HG03460 (cell line): ENCODE data around the gene TRH.

ENCODE experiments used
- ATAC-seq: cut with Tn5 transposase; IDR thresholded peaks from one replicate; pipeline ENCODE4 v1.9.1; 2021; ENCODE audit not compliant: unreplicated experiment

The TRH gene, protein sequence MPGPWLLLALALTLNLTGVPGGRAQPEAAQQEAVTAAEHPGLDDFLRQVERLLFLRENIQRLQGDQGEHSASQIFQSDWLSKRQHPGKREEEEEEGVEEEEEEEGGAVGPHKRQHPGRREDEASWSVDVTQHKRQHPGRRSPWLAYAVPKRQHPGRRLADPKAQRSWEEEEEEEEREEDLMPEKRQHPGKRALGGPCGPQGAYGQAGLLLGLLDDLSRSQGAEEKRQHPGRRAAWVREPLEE

DNA sequence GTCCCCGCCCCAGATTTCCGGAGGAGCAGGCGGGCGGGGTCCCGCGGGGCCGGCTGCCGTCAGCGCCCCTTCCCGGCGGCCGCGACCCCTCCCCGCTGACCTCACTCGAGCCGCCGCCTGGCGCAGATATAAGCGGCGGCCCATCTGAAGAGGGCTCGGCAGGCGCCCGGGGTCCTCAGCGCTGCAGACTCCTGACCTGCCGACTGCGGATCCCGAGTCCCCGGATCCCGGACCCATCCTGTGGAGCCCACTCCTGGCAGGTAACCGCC, at the start of gene TRH:
Gene TRH (plus strand): TSS at position 157 of the 269 bp plus-strand sequence. CDS start 1,097 bp downstream, outside the sequence.
- no peak for ATAC-seq

DNA sequence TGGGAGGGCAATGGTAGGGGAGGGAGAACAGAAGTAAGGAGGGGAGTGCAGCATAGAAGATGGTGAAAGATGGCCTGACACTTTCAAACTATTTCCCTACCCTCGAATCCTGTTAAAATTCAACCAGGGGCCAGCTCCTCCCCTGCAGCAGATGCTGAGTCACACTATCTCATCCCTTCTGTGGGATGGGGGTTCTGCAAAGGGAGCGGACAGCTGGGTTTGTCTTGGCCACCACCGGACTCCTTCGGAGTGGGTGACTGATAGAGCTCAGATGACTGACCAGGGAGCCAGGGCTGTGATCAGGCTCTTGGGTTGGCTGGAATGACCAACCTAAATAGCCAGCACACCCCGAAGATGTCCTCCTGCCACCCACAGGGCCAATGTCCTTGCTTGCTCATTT, 47.4 kb upstream of the TRH start:
- ATAC-seq = no peak

DNA sequence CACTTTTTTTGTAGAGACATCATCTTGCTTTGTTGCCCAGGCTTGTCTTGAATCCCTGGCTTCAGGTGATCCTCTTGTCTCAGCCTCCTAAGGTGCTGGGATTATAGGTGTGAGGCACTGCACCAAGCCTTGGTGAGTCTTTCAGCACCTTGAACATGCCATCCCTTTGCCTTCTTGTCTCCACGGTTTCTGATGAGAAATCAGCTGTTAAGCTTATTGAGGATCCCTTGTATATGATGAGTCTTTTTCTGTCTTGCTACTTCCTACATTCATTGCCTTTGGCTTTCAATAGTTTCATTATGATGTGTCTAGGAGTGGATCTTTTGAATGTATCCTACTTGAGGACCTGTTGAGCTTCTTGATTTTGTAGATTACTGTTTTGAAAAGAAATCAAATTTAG, 45.1 kb upstream of the TRH start:
- ATAC-seq = no peak

DNA sequence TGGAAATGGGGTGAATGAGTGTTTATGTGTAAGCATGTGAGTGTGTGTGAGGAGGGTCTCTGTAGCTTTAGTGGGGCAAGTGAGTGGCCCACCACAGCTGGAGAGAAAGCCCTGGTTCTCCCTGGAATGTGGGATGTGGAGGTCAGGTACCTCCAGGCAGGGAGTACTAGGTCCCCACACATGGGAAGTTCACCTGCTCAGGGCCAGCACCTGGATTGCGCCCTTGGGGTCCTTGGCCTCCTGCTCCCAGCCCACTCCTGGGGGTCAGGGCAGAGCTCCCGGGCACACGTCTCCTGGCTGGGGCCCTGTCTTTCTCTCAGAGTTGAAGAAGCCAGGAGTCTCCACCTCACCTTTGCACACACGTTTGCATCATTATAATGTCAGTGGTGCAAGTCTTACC, 41.0 kb upstream of the TRH start:
- ATAC-seq = no peak

DNA sequence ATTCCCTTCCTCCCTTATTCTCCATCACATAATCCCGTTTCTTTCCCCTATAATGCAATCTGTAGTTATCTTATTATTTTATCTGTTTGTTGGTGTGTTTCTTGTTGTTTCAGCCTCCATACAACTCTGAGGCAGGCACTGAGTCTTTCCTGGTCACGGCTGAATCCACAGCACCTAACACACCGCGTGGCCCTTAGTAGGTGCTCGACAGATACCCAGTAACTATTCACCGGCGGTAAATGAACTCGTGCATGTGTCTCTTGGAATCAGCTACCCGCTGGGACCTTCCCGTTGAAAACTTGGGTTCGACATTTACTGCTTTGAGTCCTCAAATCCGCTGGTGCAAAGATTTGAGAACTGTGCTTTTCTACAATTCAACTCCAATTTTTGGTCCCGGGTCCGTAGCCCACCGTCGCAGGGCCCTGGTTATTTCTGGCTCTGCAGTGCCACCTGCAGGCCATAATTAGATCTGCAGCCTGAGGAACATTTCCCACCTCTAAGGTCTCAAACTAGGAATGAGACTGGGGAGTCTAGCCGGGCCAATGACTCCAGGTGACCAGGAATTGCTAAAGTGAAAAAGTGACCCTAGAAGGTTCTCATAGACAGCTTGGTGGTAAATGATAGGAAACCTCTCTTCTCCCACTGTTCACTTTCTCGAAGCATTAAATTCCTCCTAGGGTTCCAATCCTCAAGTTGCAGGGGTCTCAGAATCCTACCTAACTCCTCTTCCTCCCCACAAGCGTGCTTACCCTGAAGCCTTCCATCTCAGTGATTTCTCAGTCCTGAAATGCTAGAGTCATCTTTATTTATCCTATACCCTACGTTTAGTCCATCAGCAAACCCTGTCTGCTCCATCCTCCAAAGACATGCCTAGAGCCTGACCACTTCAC, 40.0 kb upstream of the TRH start:
- no peak for ATAC-seq

DNA sequence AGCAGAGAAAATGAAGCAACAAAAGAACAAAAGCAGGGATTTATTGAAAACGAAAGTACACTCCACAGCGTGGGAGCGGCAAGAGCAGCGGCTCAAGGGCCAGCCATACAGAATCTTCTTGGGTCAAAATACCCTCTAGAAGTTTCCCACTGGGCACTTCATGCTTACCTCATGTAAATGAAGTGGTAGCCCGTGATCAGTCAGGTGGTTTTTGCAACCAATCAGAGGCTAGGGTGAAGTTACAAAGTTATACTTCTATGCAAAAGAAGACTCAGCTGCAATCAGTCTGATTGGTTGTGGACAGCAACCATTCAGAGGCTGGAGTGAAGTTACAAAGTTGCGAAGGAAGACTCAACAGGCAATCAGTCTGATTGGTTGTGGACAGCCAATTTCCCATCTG, 37.8 kb upstream of the TRH start:
- ATAC-seq = no peak

DNA sequence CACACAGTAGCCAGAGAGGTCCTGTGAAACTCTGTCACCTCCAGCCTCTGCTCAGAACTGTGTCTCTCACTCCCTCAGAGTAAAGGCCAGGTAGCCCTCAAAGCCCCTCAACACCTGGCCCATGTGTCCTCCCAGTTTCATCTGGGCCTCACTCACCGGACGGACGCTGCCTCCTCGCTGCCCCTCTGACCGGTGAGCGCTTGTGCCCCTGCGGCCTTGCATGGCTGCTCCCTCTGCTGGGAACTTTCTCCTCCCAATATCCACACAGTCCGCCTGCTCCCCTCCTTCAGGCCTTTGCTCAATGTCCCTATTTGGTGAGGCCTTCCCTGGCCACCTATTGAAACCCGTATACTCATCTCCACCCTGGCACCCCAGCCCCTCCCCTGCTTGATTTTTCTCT, 36.8 kb upstream of the TRH start:
- no peak for ATAC-seq

DNA sequence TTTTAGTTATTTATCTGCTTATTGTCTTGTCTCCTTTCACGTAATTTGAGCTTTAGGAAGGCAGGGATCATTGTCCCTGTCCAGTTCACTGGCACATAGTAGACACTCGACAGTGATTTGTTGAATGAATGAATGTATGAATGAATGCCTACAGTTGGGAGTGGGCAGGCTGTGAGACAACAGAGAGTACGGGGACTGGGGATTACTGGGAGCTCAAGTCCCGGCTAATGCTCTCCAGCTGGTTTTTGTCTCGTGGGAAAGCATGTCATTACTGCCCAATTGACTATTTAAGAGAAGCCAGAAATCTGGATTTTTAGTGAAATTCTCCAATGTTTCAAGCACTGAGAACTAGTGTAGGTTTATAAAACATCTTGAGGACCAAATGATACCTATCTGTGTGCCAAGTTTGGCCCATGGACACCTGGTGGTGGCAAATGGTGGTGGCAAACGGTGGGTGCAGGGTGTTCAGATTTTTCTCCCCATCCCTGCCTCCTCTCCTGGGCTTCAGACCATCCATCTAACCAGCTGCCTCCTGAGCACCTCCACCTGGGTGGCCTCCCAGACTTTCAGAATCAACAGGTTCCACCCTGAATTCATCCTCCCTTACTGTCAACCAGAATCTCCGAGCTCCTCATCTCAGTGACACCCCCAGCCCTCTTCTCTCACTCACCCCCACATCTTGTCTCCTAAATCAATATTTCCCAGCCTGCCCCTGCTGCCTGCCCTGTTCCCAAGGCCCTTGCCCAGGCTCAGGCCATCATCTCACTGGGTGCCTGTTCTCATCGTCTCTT, 36.2 kb upstream of the TRH start:
- ATAC-seq = no peak

DNA sequence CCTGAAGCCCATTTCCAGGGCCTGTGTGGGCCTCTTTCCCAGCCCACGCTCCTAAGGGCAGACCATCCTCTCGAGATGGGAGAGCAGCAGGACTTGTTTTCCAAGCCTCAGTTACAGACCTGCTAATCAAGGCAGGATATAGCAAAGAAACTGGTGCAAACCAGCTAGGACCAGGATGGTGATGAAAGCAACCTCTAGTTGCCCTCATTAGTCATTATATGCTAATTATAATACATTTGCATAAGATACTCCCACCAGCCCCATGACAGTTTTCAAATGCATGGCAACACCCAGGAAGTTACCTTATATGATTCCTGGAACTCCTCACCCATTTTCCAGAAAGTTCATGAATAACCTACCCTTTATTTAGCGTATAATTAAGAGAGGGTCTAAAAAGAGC, 34.4 kb upstream of the TRH start:
- ATAC-seq = no peak

DNA sequence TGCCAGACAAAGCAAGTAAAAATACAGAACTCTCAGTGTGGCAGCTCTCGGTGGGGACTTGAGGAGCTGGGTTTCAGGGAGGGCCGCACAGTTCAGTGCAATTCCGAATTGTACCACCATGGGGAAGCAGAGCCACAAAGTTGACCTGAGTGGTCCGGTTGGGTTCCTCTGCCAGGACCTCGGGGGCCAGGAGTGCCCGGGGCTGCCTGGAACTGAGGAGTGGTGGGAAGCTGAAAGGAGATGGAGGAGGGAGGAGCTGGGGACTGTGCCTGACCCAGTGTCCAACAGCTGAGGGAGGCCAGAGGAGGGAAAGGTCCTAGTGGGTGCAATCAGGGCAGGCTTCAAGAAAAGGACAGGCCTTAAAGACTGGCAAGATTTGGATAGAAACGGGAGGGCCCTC, 32.2 kb upstream of the TRH start:
- no peak for ATAC-seq

DNA sequence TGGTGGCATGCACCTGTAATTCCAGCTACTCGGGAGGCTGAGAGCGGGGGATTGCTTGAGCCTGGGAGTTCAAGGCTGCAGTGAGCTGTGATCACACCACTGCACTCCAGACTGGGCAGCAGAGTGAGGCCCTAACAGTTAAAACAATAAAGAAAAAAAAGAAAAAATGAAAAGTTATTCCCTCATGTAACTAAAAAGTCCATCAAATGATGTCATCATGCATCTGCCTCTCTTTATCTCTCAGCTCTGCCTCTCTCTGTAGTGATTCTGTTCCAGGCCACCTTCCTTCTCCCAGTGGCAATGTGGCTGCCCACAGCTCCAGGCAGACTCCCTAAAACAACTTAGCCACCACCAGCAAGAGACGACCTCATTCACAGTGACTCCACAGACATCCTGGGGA, 31.5 kb upstream of the TRH start:
- no peak for ATAC-seq

DNA sequence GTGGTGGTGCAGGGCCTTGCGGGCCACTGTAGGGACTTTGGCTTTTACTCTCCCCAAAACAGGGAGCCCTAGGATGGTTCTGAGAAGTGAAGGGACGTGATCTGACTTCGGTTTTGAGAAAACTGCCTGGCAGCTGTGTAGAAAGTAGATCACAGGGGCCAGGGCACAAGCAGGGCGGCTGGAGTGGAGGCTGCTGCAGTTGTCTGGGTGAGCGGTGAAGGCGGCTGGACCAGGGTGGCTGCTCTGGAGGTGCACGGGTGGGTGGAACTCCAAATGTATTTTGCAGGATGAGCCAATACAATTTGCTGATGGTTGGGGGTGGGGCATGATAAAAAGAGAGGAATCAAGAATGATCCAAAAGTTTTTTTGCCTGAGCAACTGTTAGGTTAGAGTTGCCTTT, 29.8 kb upstream of the TRH start:
- no peak for ATAC-seq

DNA sequence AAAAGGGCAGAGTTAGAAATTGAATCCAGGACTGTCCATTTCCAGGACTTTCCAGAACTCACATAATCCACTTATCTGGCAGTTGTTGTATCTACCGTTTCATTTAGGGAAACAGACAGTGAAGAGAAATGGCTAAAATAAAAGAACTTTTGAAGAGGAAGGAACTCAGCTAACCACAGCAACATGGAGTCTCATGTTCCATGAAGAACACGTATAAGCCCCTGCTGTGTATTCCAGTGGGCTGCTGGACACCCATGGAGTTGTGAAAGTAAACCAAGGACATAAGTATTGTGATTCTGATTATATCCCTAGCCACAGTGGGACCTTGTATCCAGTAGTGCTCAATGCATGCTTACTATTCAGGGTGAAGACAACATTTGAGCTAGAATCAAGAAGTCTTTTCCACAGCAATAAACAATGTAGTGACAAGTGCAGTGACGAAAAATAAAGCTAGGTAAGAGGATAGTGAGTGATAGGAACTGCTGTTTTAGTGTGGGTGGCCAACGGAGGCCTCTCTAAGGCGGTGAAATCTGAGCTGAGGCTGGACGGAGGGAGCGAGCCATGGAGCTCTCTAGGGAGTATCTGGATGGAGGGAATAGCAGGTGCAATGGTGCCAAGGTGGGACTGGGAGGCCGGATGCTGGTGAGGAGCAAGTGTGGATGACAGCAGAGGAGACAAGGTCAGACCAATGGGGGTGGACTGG, 26.8 kb upstream of the TRH start:
- ATAC-seq = no peak

DNA sequence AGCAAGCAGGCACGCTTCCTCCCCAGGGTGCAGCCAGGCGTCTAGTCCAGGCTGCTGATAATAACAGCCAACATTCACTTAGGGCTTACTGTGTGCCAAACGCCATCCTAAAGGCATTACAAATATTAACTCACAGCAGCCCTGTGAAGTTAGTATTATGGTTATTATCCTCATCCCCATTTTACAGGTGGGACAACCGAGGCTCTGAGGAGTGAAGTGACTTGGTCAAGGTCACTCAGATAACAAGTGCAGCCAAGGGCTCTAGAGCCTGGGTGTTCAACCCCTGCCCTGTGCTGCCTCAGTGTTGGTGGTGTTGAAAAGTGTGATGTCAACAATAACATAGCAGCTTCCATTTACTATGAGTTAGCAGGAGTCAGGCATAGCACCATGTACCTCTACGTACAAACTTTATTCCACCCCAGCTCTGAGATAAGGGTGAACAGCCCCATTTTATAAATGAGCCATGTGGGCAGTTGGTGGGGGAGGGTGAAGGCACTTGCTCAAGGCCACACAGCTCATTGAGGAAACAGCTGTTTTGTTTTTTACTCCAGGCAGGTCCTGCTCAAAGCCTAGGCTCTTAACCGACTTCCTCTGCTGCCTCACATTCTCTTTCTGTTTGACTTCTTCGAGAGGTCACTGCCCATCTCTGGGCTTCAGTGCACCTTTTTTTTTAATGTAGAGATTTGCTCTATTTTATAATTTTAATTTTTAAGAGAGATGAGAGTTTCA, 24.0 kb upstream of the TRH start:
- ATAC-seq = no peak

DNA sequence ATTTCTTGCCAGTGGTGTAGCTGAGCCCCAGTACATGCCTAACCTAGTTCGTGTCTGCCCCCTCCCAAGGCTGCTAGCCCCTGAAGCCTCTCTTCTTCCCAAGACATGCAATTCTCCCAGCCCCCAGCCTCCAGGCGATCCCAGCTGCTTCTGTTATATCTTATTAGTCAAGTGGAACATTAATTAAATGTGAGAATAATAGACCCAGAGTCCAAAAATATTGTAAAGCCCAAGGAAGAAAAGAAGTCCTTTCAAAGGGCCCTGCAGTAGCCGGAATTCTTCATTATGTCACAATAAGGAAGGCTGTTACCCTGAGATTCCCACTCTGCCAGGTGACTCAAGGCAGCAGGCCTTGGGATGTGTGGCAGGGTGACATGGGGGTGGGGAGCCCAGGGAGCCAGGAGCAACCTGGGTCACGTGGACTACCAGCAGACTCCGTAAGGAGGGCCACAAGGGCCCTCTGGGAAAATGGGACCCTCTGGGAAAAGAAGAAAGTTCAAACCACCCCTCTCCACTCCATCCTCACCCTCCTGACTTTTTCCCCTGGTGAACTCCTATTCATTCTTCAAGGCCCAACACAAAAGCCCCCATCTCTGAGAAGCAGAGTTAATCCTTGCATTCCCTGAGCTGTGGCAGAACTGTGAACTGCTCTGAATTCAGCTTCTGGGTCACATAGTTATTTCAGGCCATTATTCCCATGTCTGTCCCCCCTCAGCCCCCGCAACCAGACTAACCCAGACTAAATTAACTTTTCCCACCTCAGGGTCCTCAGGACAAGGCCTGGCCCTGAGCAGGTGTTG, 21.8 kb upstream of the TRH start:
- no peak for ATAC-seq

DNA sequence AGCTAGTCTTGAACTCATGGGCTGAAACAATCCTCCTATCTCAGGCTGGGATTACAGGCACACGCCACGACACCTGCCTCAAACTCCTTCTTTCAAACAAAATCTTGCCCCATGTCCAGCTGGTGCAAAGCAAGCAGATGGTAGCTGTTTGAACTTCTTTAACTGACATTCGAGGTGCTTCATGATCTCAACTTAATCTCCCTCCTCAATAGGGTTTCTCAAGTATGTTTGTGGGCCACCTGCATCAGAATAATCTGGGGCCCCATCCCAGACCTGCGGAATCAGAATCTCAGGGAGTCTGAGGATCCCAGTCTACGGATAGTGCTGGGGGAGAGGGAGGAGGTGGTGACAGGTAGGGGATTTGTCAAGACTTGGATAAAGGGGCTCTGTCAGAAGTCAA, 20.9 kb upstream of the TRH start:
- no peak for ATAC-seq

DNA sequence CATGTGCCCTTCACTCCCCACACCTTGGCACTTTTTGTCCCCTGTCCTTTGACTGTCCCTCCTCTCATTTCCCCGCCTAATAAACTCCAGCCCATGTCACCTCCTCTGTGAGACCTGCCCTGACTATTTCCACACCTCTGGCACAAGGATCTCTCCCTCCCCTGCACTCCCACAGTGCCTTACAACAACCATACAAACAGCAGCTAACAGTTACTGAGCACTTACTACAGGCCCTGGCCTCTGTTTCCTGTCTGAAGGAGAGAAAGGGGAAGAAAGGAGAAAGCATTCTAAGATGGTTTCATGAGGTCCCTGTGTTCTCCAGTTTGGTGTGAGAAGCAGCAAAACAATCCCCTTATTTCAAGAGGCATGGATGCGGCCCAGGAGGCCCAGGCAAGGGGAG, 20.0 kb upstream of the TRH start:
- no peak for ATAC-seq

DNA sequence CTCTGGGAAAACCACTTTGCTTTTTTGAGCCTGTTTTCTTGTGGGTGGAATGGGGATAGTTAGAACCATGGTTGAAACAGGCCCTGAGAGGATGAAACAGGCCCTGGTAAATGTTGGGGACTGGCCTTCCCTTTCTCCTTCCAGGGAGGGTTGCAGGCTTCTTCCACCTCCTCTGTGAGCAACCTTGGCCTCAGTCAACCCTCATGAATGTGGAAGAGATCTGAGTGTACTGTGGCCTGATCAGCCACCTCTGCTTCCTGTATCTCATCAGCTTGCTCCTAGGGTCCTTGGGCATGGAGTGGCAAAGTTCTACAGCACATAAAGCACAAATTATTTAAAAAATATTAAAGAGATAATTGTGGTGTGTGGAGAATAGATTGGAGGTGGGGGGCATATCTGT, 17.6 kb upstream of the TRH start:
- ATAC-seq = no peak

DNA sequence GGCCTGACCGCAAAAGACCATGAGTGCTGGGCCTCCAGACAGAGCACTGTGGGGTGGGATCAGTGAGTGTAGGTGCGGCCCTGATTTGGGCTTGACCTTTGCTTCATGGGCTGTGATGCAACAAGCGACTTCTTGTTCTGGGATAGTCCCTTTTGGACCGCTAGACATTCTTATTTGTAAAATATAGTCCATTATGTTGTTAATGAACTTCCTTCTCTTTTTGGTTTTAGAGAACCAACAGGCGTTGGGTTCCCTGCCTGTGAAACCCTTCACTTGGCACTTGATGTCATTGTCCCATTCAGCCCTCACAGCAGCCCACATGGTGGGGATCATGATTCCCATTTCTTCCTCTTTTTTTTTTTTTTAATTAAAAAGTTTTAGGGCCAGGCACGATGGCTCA, 15.8 kb upstream of the TRH start:
- no peak for ATAC-seq

DNA sequence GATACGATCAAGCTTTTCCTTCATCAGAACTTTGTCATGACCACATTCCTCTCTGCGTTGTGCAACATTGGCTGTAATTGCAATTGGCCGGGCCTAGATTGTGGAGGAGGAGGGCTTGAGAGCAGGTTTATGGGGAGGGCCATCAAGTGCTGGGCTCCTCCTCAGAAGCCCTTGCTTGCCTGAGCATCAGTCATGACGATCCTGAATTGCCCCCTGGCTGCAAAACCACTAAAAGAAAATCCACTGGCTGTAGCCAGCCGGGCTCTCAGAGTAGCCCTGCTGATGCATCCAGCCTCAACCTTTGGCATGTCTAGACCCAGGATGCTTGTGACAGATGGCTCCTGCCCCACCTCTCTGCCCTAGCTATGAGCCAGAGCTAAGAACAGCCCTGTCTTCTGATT, 13.4 kb upstream of the TRH start:
- ATAC-seq = no peak
